HG02798 (cell line): ENCODE data around the gene NTRK2.

ENCODE experiments used
- ATAC-seq: cut with Tn5 transposase; IDR thresholded peaks from one replicate; pipeline ENCODE4 v1.9.1; 2021; ENCODE audit warnings: mild to moderate bottlenecking; ENCODE audit not compliant: unreplicated experiment, poor library complexity

The NTRK2 gene

DNA sequence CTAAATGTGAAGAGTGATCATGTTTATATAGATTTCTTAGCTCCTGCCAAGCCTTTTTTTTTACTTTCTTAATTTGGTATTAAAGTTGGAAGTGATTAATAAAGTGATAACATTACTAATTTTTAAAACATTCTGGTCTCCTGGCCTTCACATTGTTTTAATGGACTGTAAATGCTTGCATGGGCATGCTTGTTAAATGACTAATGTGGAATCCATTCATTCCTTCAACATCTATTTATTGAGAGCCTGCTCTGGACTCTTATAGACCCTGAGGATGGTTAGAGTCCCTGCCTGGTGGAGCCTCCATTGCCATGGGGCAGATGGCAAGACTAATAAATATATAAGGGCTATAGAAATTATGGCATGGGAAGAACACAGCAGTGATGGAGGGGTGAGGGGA is 103.5 kb downstream of the NTRK2 start:
- ATAC-seq: no peak

DNA sequence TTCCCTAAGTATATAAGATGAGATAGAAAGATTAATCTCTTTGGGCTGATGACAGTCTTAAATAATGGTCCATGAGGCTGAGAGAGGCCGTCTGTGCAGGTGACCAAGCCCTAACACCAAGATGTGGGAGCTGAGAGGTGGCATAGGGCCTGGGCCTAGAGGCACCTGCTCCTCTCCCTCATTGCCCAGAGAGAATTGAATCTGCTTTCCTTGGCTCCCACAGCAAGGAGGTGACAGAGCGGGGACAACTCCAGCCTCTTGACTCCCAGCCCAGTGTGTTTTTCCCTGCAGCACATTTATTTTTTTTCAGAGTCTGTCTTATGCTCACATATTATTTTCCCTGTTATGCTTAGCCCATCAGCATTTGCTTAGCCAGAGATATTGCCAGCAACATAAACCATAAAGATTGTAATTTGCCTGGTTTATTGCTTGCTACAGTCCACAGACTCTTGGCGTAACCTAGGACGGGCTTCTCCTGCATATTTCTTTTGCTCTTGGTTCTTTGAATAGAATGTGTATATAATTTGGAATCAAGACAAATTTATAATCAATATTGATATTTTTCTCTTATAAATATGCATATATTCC is 105.6 kb downstream of the NTRK2 start:
- no peak for ATAC-seq

DNA sequence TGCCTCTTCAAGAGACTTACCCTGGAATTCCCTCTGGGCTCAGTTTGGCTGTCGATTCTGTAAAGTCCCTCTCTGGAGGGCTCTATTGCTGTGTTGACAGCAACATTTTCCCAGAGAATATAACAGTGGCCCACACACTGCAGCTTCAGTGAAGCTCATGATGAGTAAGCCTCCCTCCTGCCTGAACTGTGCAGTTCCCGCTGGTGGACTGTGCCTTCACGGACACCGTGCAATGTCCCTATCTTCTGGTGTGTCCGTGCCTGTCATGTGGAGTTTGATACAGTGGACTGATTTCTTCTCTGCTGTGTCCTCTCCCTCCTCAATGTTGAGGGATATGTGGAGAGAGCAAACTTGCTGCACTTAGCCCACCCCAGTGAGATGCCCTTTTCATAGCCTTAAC is 109.0 kb downstream of the NTRK2 start:
- no peak for ATAC-seq

DNA sequence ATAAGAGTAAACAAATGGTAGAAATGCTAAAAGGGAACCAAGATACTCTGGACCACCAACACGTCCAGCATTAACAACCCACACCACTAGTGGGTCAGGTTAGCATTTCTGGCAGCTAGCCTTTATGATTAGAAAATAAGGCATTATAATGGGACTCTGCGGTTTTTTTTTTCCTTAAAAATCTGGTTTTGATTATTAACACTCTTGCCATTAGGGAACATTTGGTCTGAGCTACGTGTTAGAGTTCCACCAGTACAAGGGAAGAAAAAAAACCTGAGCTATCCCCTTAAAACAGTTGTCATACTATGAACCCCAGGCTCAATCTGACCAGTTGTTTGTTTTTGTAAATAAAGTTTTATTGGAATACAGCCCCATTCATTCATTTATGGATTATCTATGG is 110.4 kb downstream of the NTRK2 start:
- no peak for ATAC-seq

DNA sequence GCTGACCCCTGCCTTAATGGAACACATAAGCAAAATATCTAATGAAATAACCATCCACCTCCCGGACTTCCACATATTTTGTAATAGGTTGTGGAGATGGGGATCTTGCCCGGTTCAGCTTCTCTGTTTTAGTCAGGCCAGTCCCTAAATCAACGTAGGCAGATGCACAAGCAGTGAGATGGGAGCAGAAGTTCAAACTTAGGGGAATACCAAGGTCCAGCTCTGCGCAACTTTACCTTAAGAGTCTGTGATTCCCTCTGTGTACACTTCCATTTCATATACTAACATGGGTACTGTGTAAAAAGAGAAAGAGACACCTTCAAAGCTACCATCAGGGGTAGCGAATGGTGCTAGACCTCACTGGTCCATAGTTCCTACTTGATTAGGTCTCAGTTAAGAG is 110.9 kb downstream of the NTRK2 start:
- ATAC-seq: peak; percentile 63

DNA sequence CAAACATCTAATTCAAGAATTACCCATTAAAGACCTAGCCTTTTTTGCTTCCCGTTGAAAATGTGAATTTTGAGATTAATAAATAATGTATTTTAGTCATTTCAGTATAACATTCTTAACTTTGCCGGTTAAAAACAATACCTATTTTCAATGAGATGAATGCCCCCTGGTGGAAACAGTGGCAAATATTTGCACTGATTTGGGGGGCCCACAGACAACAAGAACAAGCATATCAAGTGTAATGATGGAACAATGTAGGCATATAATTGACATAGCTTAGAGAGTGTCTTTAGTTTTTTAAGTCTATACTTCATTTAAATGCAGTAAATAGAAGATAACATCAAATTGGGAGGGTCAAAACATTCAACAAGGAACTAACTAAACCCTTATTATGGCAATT is 111.9 kb downstream of the NTRK2 start:
- no peak for ATAC-seq

DNA sequence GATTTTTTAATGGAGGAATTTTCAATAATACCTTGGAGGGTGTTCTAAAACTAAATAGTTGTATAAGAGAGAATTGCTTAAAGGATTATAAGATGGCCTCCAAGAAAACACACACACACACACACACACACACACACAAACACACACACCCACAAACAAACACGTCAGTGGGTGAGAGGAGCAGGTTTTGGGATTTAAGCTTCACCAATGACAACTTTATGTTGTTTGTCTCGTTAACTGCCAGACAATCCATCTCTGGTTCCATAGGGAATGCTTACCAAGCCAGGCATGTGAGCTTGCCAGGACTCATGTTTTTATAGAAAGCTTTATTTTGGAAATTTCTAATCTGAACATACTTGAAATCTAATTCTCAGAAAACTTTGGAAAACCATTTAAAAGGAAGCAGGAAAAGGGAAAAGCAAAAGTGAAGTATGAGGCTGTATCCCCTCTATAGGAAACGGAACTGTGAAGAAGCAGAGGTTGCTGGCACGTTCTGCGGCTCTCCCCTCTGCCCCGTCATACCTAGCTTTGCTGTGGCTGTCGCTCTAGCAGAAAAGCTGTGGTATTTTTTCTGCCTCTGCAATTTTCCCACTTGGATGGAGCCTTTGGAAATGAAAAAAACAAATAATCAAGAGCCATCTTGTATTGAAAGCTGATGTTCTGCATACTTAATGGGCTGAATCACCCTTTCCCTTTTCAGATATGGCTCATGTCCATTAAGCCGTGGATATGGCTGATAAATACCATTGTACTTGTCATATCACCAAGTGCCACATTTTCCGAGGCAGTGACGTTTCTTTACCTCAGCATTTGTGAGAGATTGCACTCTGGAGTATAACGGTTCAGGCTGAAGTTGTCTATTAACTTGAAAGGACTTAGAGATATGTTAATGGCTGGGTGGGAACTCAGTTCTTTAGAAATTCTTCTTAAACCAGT is 112.7 kb downstream of the NTRK2 start:
- ATAC-seq: no peak

DNA sequence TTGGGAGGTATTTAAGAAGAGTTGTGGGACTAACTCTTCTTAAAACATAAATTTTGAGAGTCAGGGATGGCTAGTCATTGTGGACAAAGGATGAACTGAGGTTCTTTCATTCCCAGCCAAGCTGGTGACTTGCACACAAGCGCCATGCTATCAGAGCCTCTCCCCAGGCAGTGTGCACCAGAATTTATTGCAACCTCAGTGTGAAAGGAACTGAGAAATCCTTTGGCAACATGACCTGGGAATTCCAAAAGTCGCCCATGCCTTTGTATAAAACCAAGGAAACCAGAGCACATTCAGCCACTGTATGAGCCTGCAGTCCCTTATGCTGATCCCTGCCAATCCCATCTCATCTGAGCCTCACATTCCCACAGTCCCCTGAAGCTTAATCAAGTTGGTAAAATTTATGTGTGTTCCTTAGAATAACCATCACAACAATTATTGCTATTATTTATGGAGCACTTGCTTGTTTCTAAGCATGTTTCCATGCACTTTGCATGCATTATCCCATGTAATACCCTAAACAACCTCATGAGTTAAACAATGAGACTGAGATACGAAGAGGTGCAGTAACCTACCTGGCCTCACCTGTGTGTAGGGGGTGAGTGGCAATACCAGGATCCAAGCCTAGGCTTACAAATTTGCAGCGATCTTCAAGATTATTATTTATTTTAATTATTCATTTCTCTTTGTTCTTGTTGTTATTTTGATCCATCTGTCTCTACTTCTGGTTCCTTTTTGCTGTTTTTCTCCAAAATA is 116.4 kb downstream of the NTRK2 start:
- ATAC-seq: no peak

DNA sequence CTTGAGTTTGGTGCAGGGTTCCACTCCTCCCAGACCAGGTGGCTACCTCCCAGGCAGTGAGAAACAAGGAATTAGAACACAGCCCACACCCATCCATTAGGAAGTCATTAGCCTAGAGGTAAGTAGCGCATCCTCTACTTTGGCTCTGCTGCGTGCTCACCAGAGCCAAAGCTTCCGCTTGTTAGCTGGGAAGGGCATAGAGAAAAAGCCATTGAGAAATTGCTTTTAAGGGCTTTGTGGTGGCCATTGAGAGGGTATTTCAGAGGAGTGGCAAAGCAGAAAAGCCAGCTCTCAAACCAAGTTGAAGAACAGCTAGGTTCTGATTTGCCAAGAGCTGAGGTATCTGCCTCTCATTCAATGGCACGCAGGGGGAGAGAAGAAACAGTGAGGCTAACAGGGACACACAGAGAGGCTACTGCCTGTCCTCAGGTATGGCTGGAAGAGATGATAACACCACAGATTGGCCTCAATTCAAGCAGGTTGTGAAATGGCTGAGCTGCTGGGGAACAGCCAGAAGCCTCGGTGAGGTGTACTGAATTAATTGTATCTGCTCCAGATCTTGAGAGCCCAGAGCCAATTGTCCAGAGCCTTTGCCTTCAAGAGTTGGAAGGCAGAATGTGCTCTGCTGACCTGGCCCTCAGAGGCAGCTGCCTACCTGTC is 119.4 kb downstream of the NTRK2 start:
- ATAC-seq: no peak

DNA sequence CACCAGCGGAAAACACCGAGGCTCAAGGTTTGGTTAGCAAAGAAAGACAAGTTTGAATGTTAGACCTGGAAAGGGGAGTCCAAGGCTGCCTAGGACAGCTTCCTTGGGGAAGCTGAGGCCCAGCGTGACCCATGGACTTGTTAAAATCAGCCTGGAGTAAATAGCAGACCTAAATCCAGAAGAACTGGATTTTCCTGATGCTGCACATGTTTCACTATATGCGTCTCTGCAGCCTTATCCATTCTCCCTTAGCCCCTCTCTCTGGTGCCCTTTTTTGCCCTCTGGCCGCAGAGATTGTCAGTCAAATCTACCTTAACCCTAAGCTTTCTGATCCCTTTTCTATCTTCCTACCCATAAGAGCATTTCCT is 119.9 kb downstream of the NTRK2 start:
- ATAC-seq: no peak

DNA sequence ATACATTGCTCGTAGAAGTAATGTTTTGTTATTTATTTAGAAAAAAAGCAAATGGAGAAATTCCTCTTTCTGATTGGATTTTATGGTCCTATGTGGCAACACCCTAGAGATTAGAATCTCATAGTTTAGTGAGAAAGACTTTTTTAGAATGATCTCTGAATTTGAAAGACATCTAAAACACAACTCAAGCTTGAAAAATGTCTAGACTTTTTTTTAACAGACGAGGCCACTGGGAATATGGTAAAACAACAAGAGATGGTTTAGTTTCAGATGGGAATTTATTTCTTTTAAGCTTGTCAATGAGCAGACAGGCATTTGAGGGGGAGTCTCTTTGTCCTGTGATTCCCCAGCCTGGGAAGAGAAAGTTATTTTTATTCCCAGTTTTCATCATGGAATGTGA is 122.1 kb downstream of the NTRK2 start:
- no peak for ATAC-seq

DNA sequence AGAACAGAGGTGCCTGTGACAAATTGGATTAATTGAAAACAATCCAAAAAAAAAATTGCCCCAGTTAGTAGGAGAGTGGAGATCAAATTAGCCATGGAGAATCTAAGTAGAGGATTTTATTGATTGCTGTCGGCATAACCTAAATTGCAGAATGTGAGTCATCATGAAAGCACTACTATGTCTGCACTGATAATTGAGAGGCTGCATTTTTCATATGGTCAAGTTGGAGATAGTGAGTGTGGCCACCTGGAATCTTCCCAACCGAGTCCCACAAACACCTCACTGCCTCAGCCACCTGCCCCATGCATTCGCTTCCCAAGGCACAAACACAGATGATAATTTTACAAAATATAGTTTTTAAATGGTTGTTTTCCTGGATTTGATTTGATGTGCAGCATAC is 123.7 kb downstream of the NTRK2 start:
- no peak for ATAC-seq

DNA sequence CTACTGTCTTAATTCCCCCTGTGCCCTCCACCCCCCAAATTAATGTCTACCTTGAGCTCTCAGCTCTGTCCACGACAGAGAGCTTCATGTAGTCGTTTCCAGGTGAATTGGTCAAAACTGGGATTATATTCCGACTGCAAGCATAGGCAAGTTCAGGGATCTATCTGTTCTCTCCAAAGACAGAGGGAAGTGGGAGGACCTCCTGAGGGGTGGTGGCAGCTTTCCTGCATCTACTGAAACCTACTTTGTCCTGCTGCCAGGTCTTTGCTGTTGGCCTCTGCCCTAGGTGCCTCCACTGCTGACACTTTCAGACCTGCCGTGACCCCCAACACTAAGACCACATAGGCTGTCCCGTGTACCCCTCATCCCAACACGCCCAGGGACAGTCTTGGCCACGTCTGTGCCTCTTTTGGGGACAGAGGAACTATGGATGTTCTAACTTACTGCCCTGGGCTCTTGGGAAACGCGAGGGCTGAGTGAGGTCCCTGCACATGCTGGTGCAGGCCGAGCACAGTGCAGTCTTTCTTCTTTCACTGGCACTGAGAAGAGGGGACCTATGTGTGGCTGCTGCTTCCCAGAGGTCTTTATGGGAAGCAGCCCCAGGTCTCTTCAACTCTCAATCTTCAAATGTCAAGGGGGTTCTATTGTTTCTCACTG is 125.6 kb downstream of the NTRK2 start:
- no peak for ATAC-seq

DNA sequence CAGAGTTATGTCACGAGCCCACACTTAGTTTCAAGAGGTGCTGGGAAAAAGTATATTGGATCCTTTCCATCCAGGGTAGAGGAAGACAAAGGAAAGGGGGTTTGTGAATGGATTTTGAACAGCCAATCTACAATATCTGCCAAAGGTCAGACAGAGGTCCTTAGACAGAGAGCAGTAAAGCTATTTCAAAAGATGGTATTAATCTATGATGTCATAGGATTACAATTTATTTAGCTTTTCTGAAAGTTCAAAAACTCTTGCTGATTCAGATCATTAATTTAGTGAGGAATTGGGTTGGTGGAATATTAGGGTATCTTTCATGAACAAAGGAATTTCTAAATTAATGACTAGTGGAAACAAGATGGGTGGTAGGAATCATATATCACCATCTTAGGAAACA is 126.9 kb downstream of the NTRK2 start:
- ATAC-seq: no peak

DNA sequence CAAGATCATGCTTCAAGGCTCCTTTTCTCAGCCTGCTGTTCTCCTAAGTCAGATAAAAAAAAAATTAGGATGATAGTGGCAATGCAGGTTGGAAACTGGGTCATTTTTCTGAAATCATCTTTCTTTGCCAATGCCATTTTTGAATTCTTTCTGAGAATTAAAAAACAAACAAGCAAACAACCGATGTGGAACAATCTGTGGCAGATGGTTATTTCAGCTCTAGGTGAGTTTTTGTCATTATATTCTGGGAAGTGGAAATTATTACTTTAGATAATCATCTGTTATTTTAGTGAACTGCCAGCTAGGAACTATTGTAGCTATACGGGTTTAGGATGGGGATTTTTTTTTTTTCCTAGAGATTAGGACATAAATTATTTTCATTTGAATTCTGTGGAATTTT is 129.7 kb downstream of the NTRK2 start:
- no peak for ATAC-seq

DNA sequence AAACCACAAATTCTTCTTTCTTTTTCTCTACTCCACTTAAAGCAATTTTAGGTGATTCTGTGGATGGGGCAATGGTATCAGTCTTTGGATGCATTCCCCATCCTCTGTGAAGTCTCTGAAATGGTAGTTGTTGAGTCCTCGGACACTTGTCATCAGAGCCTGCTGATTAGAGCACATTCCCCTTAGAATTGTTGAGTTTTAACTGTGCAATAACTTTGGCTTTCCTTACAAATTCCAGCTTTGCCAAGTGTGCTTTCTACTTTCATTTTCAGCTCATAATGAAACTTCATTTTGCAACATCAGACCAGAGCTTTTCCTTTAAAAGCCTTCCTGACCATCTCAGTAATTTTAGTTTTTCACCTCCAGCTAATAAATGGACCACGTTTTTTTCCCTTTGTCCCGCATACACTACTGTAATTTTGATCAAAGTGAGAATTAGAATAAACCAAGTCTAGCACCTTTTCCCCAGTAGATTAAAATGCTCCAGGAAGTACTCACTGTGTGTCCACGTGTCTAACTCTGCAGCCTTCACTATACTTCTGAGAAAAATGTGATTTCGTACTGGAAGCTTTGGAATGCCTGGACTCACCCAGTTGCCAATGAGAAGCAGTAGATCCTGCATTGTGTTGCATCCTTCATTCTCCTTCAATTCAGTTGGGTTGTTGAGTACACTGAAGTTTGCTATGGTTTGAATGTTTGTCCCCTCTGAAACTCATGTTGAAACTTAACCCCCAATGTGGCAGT is 135.6 kb downstream of the NTRK2 start:
- no peak for ATAC-seq

DNA sequence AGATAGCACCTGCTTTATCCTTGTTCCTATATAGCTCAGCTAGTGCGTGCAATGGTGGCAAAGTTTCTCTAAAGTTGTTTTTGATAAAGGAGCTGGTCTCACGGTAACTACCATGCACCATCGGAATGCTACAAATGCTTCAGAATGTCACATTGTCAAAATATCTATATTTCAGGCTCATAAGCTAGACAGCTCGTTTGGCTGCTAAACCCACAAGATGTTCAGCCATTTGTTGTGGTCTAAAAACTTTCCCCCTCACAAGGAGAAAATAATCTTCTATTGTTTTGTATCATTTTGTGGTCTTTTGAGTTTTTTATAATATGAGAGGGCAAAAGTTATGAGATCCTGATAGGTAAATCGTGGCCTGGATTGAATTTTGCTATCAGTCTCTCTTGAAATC is 137.9 kb downstream of the NTRK2 start:
- no peak for ATAC-seq

DNA sequence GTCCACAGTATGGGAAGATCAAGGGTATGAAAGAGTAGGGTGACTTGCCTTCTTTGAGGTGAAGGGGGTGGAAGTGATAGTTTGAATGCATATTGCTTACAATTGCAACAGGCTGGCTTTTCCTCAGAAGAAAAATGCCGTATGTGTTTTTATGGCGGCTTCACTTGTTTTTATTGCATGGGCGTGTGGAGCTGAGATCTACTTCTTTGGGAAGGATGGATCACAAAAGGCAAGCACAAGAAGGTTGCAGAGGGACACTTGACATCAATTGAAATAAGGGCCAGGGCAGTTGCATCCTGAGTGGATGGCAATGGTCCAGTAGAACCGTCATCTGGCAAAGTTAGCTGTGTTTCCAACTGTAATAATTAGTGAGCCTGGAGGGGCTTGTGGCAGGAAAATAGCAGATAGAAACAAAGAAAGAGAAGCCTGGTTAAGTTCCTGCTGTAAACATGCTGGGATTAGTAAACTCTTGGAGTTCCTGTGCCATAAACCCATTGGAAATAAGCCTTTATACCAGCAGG is 138.4 kb downstream of the NTRK2 start:
- ATAC-seq: no peak

DNA sequence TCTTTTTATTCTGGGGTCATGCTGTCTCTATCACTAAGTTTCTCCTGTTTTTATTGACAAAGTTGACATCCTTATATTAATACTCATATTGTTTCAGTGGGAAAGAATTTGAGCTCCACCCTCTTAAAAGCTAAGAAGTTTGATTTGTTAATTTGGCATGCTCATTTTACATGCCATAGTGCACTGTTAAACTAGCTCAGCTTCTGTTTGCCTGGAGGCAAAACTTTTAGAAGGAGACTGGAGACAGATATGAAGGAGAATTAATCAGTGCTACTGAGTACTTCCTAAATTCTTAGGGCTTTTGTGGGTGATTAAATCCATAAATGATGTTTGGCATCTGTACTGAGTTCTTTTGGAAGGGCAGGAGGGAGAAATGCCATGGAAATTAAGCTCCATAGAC is 138.9 kb downstream of the NTRK2 start:
- no peak for ATAC-seq
